ENCODE data around the gene KCNA2.
A peak's percentile ranks its signal among the peaks of the same experiment; 100 is the strongest.

Gene KCNA2

GRCh38 chr1:110608247-110608646 is 2.1 kb upstream of the KCNA2 start (continued):
- no peak for TF ChIP-seq GLIS2 (tag by site-specific recombination; IDR thresholded peaks at IDR 0.05)
- TF ChIP-seq ZNF658 (tag by site-specific recombination; IDR thresholded peaks at IDR 0.05) = no peak
- no peak for TF ChIP-seq MYNN (tag by site-specific recombination; IDR thresholded peaks at IDR 0.05; ENCODE audit: borderline replicate concordance)
- TF ChIP-seq ZNF114 (tag by site-specific recombination; IDR thresholded peaks at IDR 0.05) = no peak

- POLR2A ChIA-PET = no interaction called here
Measured at GRCh38 chr1:110607536-110608230, 1.5 kb upstream of the KCNA2 start.

GRCh38 chr1:110606657-110607535 is 738 bp upstream of the KCNA2 start:
- no peak overlapping the region; the same call in 1 of the 2 replicates for H3K27ac ChIP-seq (ENCODE audit: extremely low read depth, low read depth, low read length)
- ChIA-PET POLR2A (interaction anchor here (0.9 to 1.5 kb wide), 2 partner anchors 52 to 268 kb away, joined by 3 to 4 read pairs; no protein-coding TSS in a partner anchor), CTCF (interaction anchor here (0.6 to 2.7 kb wide), 12 partner anchors 10 to 175 kb away, joined by 3 to 23 read pairs (median 5); no protein-coding TSS in a partner anchor)
- no peaks in the 10 kb centered on the region for H3K36me3 ChIP-seq (ENCODE audit: control insufficient read depth in 2 of 2, insufficient read depth in 1 of 2, low read length in 2 of 2)
- H3K9me3 ChIP-seq (ENCODE audit: control insufficient read depth, insufficient read depth, low read depth, low read length) = no peaks in the 10 kb centered on the region
- no peaks in the 10 kb centered on the region for H3K4me1 ChIP-seq (ENCODE audit: control insufficient read depth, insufficient read depth, low read length)
- peak overlapping the region; percentile 43 for H3K4me3 ChIP-seq (ENCODE audit: low read depth, low read length)
- TF ChIP-seq ZNF548 (tag by site-specific recombination; IDR thresholded peaks at IDR 0.05) (no peak), ZNF600 (tag by site-specific recombination; IDR thresholded peaks at IDR 0.05) (peak; percentile 63), ZBTB26 (tag by site-specific recombination; optimal IDR thresholded peaks at IDR 0.05) (peak; percentile 51), ZNF266 (tag by site-specific recombination; IDR thresholded peaks at IDR 0.05; ENCODE audit: low read depth) (0 out of 2 replicates have a peak, but pooled peaks have one; percentile 2), ZNF335 (tag by site-specific recombination; conservative IDR thresholded peaks at IDR 0.05) (peak; percentile 4), SP3 (tag by site-specific recombination; IDR thresholded peaks at IDR 0.05) (peak; percentile 1; the same call in 1 of the 2 replicates), ZNF394 (tag by site-specific recombination; IDR thresholded peaks at IDR 0.05; ENCODE audit: borderline replicate concordance) (peak; percentile 38; the same call in 1 of the 2 replicates), ZFHX2 (tag by site-specific recombination; conservative IDR thresholded peaks at IDR 0.05) (peak; percentile 57; the same call in 1 of the 2 replicates), ZNF48 (tag by site-specific recombination; IDR thresholded peaks at IDR 0.05) (no peak), ZNF76 (tag by site-specific recombination; IDR thresholded peaks at IDR 0.05; ENCODE audit: borderline replicate concordance, low read depth) (peak; percentile 55; the same call in 1 of the 2 replicates), ZNF777 (tag by site-specific recombination; IDR thresholded peaks at IDR 0.05; ENCODE audit: borderline replicate concordance) (peak; percentile 84; the same call in 1 of the 2 replicates), ZNF274 (IDR thresholded peaks at IDR 0.05; ENCODE audit: low read length) (no peak), ZNF274 (tag by site-specific recombination; IDR thresholded peaks at IDR 0.05; ENCODE audit: borderline replicate concordance) (no peak), ZNF423 (tag by site-specific recombination; IDR thresholded peaks at IDR 0.05) (0 out of 2 replicates have a peak, but pooled peaks have one; percentile 18), ZBTB17 (tag by site-specific recombination; IDR thresholded peaks at IDR 0.05) (0 out of 2 replicates have a peak, but pooled peaks have one; percentile 14)
- TF ChIP-seq, protein P1, sequence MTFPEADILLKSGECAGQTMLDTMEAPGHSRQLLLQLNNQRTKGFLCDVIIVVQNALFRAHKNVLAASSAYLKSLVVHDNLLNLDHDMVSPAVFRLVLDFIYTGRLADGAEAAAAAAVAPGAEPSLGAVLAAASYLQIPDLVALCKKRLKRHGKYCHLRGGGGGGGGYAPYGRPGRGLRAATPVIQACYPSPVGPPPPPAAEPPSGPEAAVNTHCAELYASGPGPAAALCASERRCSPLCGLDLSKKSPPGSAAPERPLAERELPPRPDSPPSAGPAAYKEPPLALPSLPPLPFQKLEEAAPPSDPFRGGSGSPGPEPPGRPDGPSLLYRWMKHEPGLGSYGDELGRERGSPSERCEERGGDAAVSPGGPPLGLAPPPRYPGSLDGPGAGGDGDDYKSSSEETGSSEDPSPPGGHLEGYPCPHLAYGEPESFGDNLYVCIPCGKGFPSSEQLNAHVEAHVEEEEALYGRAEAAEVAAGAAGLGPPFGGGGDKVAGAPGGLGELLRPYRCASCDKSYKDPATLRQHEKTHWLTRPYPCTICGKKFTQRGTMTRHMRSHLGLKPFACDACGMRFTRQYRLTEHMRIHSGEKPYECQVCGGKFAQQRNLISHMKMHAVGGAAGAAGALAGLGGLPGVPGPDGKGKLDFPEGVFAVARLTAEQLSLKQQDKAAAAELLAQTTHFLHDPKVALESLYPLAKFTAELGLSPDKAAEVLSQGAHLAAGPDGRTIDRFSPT (tag by site-specific recombination; IDR thresholded peaks at IDR 0.05) = peak; percentile 38; the same call in 1 of the 2 replicates
- TF ChIP-seq, protein P2, sequence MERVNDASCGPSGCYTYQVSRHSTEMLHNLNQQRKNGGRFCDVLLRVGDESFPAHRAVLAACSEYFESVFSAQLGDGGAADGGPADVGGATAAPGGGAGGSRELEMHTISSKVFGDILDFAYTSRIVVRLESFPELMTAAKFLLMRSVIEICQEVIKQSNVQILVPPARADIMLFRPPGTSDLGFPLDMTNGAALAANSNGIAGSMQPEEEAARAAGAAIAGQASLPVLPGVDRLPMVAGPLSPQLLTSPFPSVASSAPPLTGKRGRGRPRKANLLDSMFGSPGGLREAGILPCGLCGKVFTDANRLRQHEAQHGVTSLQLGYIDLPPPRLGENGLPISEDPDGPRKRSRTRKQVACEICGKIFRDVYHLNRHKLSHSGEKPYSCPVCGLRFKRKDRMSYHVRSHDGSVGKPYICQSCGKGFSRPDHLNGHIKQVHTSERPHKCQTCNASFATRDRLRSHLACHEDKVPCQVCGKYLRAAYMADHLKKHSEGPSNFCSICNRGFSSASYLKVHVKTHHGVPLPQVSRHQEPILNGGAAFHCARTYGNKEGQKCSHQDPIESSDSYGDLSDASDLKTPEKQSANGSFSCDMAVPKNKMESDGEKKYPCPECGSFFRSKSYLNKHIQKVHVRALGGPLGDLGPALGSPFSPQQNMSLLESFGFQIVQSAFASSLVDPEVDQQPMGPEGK (tag by site-specific recombination; IDR thresholded peaks at IDR 0.05) = peak; percentile 60; the same call in 1 of the 2 replicates

More at GRCh38 chr1:110607536-110608230, 1.5 kb upstream of the KCNA2 start:
- no peak overlapping the region for H3K27ac ChIP-seq (ENCODE audit: extremely low read depth, low read depth, low read length)
- no peaks in the 10 kb centered on the region for H3K9me3 ChIP-seq (ENCODE audit: control insufficient read depth, insufficient read depth, low read depth, low read length)
- CTCF ChIA-PET = interaction anchor here (0.7 to 2.7 kb wide), 4 partner anchors 12 to 84 kb away, joined by 3 to 23 read pairs (median 10); no protein-coding TSS in a partner anchor
- TF ChIP-seq ZIC2 (tag by site-specific recombination; IDR thresholded peaks at IDR 0.05) (peak; percentile 43; the same call in 1 of the 2 replicates), KLF9 (tag by site-specific recombination; IDR thresholded peaks at IDR 0.05; ENCODE audit: low read depth) (no peak), ZNF335 (tag by site-specific recombination; conservative IDR thresholded peaks at IDR 0.05) (peak; percentile 45), GLIS1 (tag by site-specific recombination; IDR thresholded peaks at IDR 0.05) (peak; percentile 23; the same call in 1 of the 2 replicates)
- no peaks in the 10 kb centered on the region for H3K4me1 ChIP-seq (ENCODE audit: control insufficient read depth, insufficient read depth, low read length)
- H3K36me3 ChIP-seq (ENCODE audit: control insufficient read depth in 2 of 2, insufficient read depth in 1 of 2, low read length in 2 of 2) = no peaks in the 10 kb centered on the region
- no peak overlapping the region for H3K4me3 ChIP-seq (ENCODE audit: low read depth, low read length)
